Jurkat, Clone E6-1 (cell line): ENCODE data around the gene TSPAN14.

Source experiments
- DNase-seq: peaks from one replicate; pipeline ENCODE4 v3.0.0-alpha.2; 2011; ENCODE audit warnings: low read depth, low spot score
- H3K4me3 ChIP-seq: 2 replicates; pipeline ENCODE4 v1.5.1; 2011; ENCODE audit warnings: mild to moderate bottlenecking, low read length, control low read depth, moderate library complexity

TSPAN14 gene

DNA sequence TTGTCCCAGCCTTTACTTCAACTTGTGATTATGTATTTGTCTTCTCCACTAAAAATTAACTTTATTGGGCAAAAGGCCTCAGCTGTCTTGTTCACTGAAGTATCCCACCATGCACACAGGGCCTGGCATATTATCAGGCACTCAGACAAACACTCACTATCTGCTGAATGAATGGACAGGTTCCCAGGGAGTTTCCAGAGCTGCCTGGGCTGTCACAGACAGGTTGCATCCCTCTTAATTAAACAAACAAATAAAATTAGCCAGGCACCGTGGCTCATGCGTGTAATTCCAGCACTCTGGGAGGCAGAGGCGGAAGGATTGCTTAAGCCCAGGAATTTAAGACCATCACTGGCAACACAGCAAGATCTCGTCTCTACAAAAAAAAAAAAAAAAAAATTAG is 1.5 kb upstream of the TSPAN14 start:
- H3K4me3 ChIP-seq, result no peak overlapping the region
- DNase-seq, result no peak

DNA sequence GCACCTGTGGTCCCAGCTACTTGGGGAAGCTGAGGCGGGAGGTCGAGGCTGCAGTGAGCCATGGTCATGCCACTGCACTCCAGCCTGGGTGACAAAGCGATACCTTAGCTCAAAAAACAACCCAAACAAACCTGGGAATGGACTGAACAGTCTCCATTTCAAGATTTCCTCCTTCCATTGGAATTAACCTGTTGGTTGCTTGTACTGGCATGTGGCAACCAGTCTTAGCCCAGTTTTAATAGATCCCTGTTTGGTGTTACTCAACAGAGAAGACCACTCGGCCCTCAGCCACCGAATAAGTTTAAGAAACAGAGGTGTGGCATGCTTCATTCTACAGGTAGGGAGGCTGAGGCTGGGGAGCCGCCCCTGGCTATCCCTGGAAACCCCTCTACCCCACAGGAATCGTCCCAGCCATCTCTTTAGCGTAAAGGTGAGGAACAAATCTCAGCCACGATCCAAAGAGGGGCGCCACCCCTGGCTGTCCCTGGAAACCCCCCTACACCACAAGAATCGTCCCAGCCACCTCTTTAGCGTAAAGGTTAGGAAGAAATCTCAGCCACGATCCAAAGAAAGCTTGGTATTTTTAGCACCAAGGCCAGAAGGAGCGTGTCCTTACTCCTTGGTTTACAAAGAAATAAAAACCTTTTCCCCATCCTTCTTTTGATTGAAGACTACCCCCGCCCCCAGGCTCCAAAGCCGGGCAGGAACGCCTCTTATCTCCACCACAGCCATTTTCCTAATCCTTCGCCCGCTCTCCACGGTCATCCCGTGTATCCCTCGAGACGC is 861 bp upstream of the TSPAN14 start:
- H3K4me3 ChIP-seq, result no peak overlapping the region
- DNase-seq, result no peak

GRCh38 chr10:80454513-80455460 is 677 bp downstream of the TSPAN14 start:
- DNase-seq, result no peak

GRCh38 chr10:80455461-80456349 is 1.6 kb downstream of the TSPAN14 start:
- no peak for DNase-seq
- peak overlapping the region; percentile 78 for H3K4me3 ChIP-seq

More at GRCh38 chr10:80454513-80455460, 677 bp downstream of the TSPAN14 start:
- H3K4me3 ChIP-seq, result peak overlapping the region; percentile 78

DNA sequence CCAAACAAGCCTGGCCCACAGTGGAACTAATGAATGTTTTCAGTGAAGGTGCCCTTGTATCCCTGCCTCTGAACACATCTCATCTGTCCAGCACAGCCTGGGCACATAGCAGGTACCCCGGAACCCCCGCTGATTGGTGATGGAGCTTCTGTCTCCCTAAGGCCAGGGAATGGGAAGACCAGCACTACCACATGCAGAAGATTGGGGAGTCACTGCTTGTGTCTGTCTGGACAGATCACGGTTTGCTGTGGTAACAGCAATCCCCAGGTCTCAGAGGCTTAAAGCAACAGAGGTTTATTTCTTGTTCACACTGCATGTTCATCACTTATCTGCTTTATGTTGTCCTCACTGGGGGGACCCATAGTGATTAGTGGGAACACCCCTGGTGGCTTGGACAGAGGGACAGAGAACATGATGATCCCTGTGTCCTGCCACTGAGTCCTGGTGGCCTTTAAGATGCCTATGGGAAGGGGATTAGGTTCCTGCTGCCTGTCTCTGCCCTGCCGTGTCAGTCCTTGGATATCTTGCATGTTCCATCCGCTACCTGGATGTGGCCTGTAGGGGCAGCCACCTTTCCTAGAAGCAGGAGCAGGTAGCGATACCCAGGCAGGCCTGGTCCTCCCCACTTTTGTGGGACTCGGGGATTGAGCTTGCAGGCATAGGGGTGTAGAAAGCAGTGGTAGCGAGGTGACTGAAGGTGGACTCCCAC is 3.6 kb downstream of the TSPAN14 start:
- no peak for DNase-seq
- H3K4me3 ChIP-seq, result no peak overlapping the region

- H3K4me3 ChIP-seq, result no peak overlapping the region
- no peak for DNase-seq
Measured at GRCh38 chr10:80458263-80458625, 4.1 kb downstream of the TSPAN14 start.

DNA sequence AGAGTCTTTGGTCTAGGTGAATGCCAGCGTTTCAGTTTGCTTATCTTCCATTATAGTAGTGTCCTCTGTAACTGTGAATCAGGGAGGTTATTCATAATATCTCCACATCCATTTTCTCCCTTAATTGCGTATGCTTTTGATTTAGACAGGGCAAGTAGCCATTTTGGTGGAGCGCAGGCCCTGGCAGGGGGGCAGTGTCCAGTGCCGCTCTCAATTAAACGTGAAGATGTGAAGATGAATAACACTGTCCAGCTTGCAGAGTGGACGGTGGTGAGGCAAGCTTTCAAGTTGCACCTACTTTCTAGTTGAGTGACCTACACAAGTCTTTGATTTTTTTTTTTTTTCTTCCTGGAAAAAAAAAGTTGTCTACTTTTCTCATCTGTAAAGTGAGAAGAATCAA is 4.5 kb downstream of the TSPAN14 start:
- no peak overlapping the region for H3K4me3 ChIP-seq
- DNase-seq, result no peak

DNA sequence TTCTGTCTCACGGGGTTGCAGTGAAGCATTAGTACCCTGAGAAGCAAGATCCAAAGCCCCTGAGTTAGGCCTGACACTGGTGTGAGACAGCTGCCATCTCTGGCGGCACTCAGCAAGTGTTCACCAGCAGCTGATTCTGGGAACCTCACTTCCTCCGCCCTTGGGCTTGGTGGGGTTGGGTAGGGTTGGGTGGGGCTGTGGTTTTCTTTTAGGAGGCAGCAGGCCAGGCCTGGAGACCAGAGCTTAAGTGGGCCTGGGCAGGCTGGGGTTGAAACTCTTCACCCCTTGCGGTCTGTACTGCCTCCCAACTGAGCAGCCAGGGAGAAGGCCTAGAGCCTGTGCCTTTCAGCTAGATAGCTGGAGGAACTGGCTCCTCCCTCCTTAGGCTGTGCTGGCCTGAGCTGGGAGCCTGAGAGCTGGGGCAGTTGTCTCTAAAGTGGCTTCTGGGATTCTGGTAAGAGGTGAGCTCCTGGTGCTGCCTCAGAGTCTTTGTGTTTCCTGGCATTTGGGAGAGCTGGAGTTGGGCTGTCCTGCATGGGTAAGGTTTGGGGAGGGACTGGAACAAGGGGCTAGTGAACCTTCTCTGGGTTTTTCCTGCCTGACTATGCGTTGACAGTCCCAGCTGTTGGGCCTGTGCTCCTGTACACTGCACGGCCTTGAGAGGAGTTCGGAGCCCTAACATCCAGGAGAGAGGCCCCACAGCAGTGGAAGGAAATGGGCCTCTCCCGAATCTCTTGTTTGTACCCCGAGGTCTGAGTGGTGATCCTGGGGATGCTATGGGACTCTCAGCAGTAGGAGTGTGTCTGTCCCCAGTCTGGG is 5.1 kb downstream of the TSPAN14 start:
- no peak overlapping the region; the same call in 1 of the 2 replicates for H3K4me3 ChIP-seq
- DNase-seq, result peak; percentile 84

DNA sequence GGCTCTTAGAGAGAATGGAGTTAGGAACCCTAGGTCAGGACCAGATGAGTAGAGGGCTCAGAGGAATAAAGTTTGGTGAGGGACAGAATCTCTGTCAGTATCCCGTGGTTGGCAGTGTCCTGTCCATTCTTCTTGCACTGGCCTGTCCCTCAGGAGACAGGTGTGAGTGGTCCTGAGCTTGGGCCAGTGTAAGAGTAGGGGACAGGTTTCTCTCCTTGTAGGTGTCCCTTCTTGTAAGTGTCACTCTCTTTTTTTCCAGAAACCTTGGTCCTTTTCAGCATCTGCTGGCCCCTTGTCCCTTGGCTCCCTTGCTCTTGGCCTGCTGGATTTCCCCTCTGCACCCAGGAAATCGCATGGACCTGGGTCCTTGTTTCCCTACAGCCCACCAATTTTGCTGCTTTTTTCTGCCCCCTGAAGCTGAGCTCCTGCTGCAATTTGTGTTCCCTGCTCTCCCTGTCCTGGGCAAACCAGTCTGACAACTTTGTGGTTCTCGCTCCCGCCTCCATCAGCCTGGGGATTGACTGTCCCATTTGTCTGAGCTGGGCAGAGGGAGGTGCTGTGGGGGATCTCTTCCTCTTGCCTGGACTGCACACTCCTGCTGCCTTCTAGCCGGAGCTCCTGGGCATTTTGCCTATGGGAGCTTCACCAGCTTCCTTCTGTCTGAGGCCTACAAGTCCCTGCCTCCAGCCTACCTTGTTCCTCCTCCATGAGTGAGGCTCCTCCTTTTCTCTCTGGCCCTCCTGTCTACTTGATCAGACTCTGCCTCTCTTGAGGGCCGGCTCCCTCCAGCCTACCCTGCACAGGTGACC is 6.5 kb downstream of the TSPAN14 start:
- no peak overlapping the region for H3K4me3 ChIP-seq
- DNase-seq, result no peak

DNA sequence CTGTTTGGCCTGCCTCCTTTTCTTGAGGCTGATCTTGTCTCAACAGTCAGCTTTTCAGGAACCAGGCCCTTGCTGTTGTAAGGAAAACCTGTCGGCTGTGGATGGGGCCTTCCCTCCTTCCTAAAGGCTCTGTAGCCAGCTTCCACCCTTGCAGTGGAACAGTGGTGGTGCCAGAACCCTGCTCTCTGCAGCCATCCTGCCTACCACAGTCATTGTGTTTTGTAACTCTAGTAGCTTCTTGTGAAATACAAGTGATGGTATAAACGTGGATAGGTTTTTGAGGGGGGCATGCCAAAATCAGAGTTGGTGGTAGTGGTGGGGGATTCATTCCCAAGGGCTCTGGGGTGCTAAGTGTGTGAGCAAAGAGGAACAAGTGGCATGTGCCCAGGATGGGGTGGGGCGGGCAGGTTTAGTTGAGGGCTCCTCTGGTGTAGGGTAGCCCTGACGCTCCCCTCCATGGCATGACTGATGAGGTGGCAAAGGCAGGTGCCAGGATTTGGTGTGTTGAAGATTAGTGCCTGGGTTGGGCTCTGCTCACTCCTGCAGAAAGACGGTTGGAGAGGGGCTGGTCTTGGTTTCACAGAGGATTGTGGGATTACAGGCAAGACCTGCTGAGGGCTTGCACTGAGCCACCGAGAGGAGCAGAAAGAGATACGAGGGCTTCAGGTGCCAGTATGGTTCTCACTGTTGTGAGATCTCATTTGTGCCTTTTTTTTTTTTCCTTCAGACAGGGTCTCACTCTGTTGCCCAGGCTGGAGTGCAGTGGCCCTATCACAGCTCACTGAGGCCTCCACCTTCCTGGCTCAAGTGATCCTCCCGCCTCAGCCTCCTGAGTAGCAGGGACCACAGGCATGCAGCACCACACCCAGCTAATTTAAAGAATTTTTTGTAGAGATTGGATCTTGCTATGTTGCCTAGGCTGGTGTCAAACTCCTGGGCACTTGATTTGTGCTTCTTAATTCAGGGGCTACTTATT is 7.4 kb downstream of the TSPAN14 start:
- peak; percentile 73 for DNase-seq
- H3K4me3 ChIP-seq, result no peak overlapping the region

GRCh38 chr10:80462299-80462980 is 8.3 kb downstream of the TSPAN14 start:
- H3K4me3 ChIP-seq, result no peak overlapping the region
- no peak for DNase-seq

DNA sequence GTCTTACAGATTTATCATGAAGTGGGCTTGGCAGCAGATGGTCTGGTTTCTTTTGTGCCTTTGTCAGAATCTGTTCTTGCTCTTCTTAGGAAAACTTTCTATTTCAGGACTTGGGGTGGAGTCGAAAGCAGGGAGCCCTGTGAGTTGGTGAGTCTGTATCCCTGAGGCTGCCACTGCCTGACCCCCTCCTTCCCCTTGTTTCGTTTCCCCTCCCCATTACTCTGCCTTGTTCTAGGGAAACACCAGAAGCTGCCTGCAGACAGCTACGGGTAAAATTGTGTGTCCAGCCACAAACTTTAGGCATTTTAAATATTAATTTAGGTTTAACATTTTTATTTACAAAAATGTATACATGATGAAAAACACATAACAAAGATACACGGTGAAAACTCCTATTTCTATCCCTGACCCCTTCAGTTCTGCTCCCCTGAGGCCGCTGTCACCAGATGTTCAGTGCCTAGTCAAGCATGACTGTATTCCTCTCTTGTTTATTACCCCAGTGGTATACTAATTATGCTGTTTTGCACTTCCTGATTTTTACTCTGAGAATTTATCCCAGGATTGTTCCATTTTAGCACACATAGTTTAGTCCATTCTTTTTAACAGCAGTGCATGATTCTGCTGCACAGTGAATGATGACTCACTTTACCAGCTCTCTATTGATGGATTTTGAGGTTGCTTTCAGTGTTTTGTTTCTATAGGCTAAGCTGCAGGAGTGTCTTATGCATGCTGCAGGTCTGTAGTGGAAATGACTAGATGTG is 9.1 kb downstream of the TSPAN14 start:
- no peak overlapping the region for H3K4me3 ChIP-seq
- DNase-seq, result no peak

GRCh38 chr10:80463868-80464267 is 9.8 kb downstream of the TSPAN14 start:
- H3K4me3 ChIP-seq, result no peak overlapping the region
- DNase-seq, result no peak

GRCh38 chr10:80464557-80465450 is 10.7 kb downstream of the TSPAN14 start:
- DNase-seq, result no peak
- no peak overlapping the region; the same call in 1 of the 2 replicates for H3K4me3 ChIP-seq
